Transverse colon (tissue), 4 donors: ENCODE data around the gene MEMO1.

Source experiments
- CTCF ChIP-seq, 5 experiments: fragments of 200-600 bp in 3 of 5; fragments of 450-650 bp in 2 of 5; sonication (generic) in 3 of 5; IDR thresholded peaks; 1 replicate in 2 of 5; 2 replicates in 3 of 5; pipeline ENCODE4 v1.5.1; 2016 to 2017; ENCODE audit warnings: antibody characterized with exemption in 5 of 5, inconsistent platforms in 3 of 5, mild to moderate bottlenecking in 2 of 5, moderate library complexity in 1 of 5
- POLR2AphosphoS5 ChIP-seq, 3 donors: sonication (generic); formaldehyde crosslinking; IDR thresholded peaks; one replicate each; pipeline ENCODE4 v1.6.1; 2016; ENCODE audit warnings: antibody characterized with exemption in 3 of 3

DNA sequence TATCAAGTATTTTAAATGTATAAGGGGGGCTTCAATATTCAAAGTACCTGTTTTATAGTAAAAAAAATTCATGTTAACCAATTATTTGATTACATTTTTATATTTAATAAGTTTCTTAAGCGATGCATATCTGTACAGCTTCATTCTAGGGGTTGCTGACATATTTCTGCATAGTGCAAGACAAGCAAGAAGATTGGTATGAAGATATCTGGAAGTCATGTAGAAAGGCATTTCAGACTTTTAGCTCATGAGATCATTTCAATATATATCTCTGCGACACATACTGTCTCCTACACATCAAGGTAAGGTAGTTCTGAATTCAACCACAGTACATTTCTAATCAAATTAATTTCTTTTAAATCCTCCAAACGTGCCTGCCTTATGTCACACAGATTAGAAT is 73.1 kb downstream of the MEMO1 start:
- no peak for TF ChIP-seq CTCF (IDR thresholded peaks at IDR 0.05)
- no peak for TF ChIP-seq POLR2AphosphoS5 (IDR thresholded peaks at IDR 0.05)
